ENCODE results near the gene RAB12.
"Not testable (repeated sequence)": the region's sequence is repeated elsewhere in the genome, so short reads cannot be mapped to it uniquely, and the experiment has no call there.

RAB12 gene

GRCh38 chr18:8611916-8612576 is 2.8 kb downstream of the RAB12 start:
- DNase-seq (ENCODE audit: low read depth in 2 of 2) = no peak

GRCh38 chr18:8614875-8615274 is 5.6 kb downstream of the RAB12 start:
- DNase-seq (ENCODE audit: low read depth in 2 of 2) = no peak

- DNase-seq (ENCODE audit: low read depth in 2 of 2) = no peak
Measured at GRCh38 chr18:8615397-8616027, 6.3 kb downstream of the RAB12 start.

GRCh38 chr18:8616028-8616401 is 6.8 kb downstream of the RAB12 start:
- no peak for DNase-seq (ENCODE audit: low read depth in 2 of 2)

GRCh38 chr18:8617907-8618306 is 8.7 kb downstream of the RAB12 start:
- no peak for DNase-seq (ENCODE audit: low read depth in 2 of 2)

GRCh38 chr18:8619041-8619440 is 9.8 kb downstream of the RAB12 start:
- DNase-seq (ENCODE audit: low read depth in 2 of 2) = no peak

GRCh38 chr18:8619835-8620577 is 10.8 kb downstream of the RAB12 start:
- DNase-seq (ENCODE audit: low read depth in 2 of 2) = no peak

GRCh38 chr18:8620845-8621244 is 11.6 kb downstream of the RAB12 start:
- no peak for DNase-seq (ENCODE audit: low read depth in 2 of 2)

- not testable (repeated sequence) for DNase-seq (ENCODE audit: low read depth in 2 of 2)
Measured at GRCh38 chr18:8622625-8623024, 13.4 kb downstream of the RAB12 start.

- no peak for DNase-seq (ENCODE audit: low read depth in 2 of 2)
Measured at GRCh38 chr18:8623549-8624106, 14.4 kb downstream of the RAB12 start.

- DNase-seq (ENCODE audit: low read depth in 2 of 2) = no peak
Measured at GRCh38 chr18:8625461-8626092, 16.3 kb downstream of the RAB12 start.

GRCh38 chr18:8626414-8627106 is 17.3 kb downstream of the RAB12 start:
- DNase-seq (ENCODE audit: low read depth in 2 of 2) = no peak

- DNase-seq (ENCODE audit: low read depth in 2 of 2) = no peak
Measured at GRCh38 chr18:8627107-8627472, 17.9 kb downstream of the RAB12 start.

GRCh38 chr18:8627540-8627939 is 18.3 kb downstream of the RAB12 start:
- no peak for DNase-seq (ENCODE audit: low read depth in 2 of 2)

GRCh38 chr18:8629602-8630001 is 20.4 kb downstream of the RAB12 start:
- no peak for DNase-seq (ENCODE audit: low read depth in 2 of 2)

- DNase-seq (ENCODE audit: low read depth in 2 of 2) = no peak
Measured at GRCh38 chr18:8630546-8630945, 21.3 kb downstream of the RAB12 start.

GRCh38 chr18:8631265-8631664 is 22.0 kb downstream of the RAB12 start:
- DNase-seq (ENCODE audit: low read depth in 2 of 2) = no peak

- no peak for DNase-seq (ENCODE audit: low read depth in 2 of 2)
Measured at GRCh38 chr18:8632386-8632785, 23.1 kb downstream of the RAB12 start.

- no peak for DNase-seq (ENCODE audit: low read depth in 2 of 2)
Measured at GRCh38 chr18:8634508-8634907, 25.3 kb downstream of the RAB12 start.

GRCh38 chr18:8635087-8635486 is 25.9 kb downstream of the RAB12 start:
- no peak for DNase-seq (ENCODE audit: low read depth in 2 of 2)

GRCh38 chr18:8639762-8640161 is 30.5 kb downstream of the RAB12 start:
- DNase-seq (ENCODE audit: low read depth in 2 of 2) = no peak
